SK-N-SH (cell line): ENCODE data around the gene DNAJC16. TPM values are rescaled to one million over a fixed set of nuclear protein-coding genes. Genes with fewer than 3 reads are reported as not detected.

Experiments used
- CTCF ChIA-PET: fragments of 300-600, 350-600 bp; formaldehyde crosslinking; extraction: SDS; loops from one replicate; lab custom pipeline; 2021; lab: Yijun Ruan, JAX
- POLR2A ChIA-PET: fragments of 350-600 bp; sonication (Branson Sonifier 250); formaldehyde crosslinking; extraction: SDS; loops from one replicate; lab custom pipeline; 2020; ENCODE audit warnings: antibody characterized with exemption, inconsistent platforms; lab: Yijun Ruan, JAX
- DNase-seq: peaks from one replicate; pipeline ENCODE4 v3.0.0; 2012
- H2AFZ ChIP-seq: fragments of 200-600 bp; sonication (generic); 2 replicates; pipeline ENCODE4 v1.8.1; 2016; ENCODE audit warnings: antibody characterized with exemption, mild to moderate bottlenecking, low read depth
- H3F3A ChIP-seq: fragments of 200-600 bp; sonication (generic); replicated peaks from 2 replicates; pipeline ENCODE3; 2016; ENCODE audit warnings: antibody characterized with exemption, mild to moderate bottlenecking; ENCODE audit not compliant: insufficient read depth
- H3K27ac ChIP-seq, 2 experiments: fragments of 200-500 bp in 1 of 2; fragments of 200-600 bp in 1 of 2; sonication (Bioruptor generic) in 1 of 2; sonication (generic), shearing (Covaris generic) in 1 of 2; 2 replicates each; pipeline versions ENCODE4 v1.5.1 to v1.6.1; 2014 to 2016; ENCODE audit warnings: low read depth in 2 of 2, inconsistent platforms in 1 of 2, low read length in 1 of 2, mild to moderate bottlenecking in 1 of 2, mixed read lengths in 1 of 2
- H3K27me3 ChIP-seq: fragments of 200-600 bp; sonication (generic), shearing (Covaris generic); 2 replicates; pipeline ENCODE4 v1.6.1; 2016; ENCODE audit warnings: mixed run types; ENCODE audit not compliant: insufficient read depth
- H3K36me3 ChIP-seq, 2 experiments: fragments of 200-500 bp in 1 of 2; fragments of 200-600 bp in 1 of 2; sonication (Bioruptor generic) in 1 of 2; sonication (generic) in 1 of 2; replicated peaks in 1 of 2; 2 replicates each; pipeline versions ENCODE3 to v1.5.1; 2014 to 2016; ENCODE audit warnings: low read length in 1 of 2, mild to moderate bottlenecking in 1 of 2; ENCODE audit not compliant: insufficient read depth in 2 of 2, control insufficient read depth in 1 of 2
- H3K4me1 ChIP-seq, 2 experiments: fragments of 200-500 bp in 1 of 2; fragments of 200-600 bp in 1 of 2; sonication (Bioruptor generic) in 1 of 2; sonication (generic), shearing (Covaris generic) in 1 of 2; 2 replicates each; pipeline versions ENCODE4 v1.5.1 to v1.6.1; 2014 to 2016; ENCODE audit warnings: low read depth in 1 of 2, low read length in 1 of 2, mixed run types in 1 of 2; ENCODE audit not compliant: insufficient read depth in 2 of 2, control insufficient read depth in 1 of 2
- H3K4me2 ChIP-seq: fragments of 200-600 bp; sonication (generic), shearing (Covaris generic); 2 replicates; pipeline ENCODE4 v1.6.1; 2017; ENCODE audit warnings: mixed run types
- H3K4me3 ChIP-seq, 2 experiments: fragments of 200-500 bp in 1 of 2; fragments of 200-600 bp in 1 of 2; sonication (Bioruptor generic) in 1 of 2; sonication (generic), shearing (Covaris generic) in 1 of 2; 2 replicates each; pipeline versions ENCODE4 v1.5.1 to v1.8.1; 2014 to 2016; ENCODE audit warnings: low read depth in 2 of 2, inconsistent platforms in 1 of 2, low read length in 1 of 2, mild to moderate bottlenecking in 1 of 2, mixed read lengths in 1 of 2, moderate library complexity in 1 of 2
- H3K79me2 ChIP-seq: fragments of 200-600 bp; sonication (generic); 2 replicates; pipeline ENCODE4 v1.8.1; 2017; ENCODE audit warnings: mild to moderate bottlenecking; ENCODE audit not compliant: insufficient read depth
- H3K9ac ChIP-seq: fragments of 200-600 bp; sonication (generic); 2 replicates; pipeline ENCODE4 v1.6.1; 2017; ENCODE audit warnings: mixed run types
- H3K9me2 ChIP-seq: fragments of 200-600 bp; sonication (generic); 2 replicates; pipeline ENCODE4 v1.6.1; 2017; ENCODE audit warnings: mixed run types
- H3K9me3 ChIP-seq: fragments of 200-600 bp; sonication (generic); 2 replicates; pipeline ENCODE4 v1.6.1; 2017; ENCODE audit warnings: mixed run types, mild to moderate bottlenecking, moderate library complexity
- H4K20me1 ChIP-seq: fragments of 200-600 bp; sonication (generic); 2 replicates; pipeline ENCODE4 v1.6.1; 2017; ENCODE audit warnings: mild to moderate bottlenecking, mixed run types; ENCODE audit not compliant: insufficient read depth
- ELF1 ChIP-seq: IDR thresholded peaks from 2 replicates; pipeline ENCODE4 v1.4.0; 2012
- EP300 ChIP-seq, 2 experiments: IDR thresholded peaks; 2 replicates each; pipeline versions ENCODE4 v1.4.0 to v1.6.1; 2012; ENCODE audit warnings: borderline replicate concordance in 1 of 2, low read depth in 1 of 2, low read length in 1 of 2
- FOXJ3 ChIP-seq: sonication (generic); formaldehyde crosslinking; IDR thresholded peaks from 2 replicates; pipeline ENCODE4 v1.5.1; 2020; ENCODE audit warnings: mild to moderate bottlenecking, missing genetic modification reagents
- FOXM1 ChIP-seq: IDR thresholded peaks from 2 replicates; pipeline ENCODE4 v1.4.0; 2012; ENCODE audit warnings: low read depth, mild to moderate bottlenecking
- GABPA ChIP-seq: IDR thresholded peaks from 2 replicates; pipeline ENCODE4 v1.4.0; 2012; ENCODE audit warnings: low read depth, mild to moderate bottlenecking
- GATA2 ChIP-seq: sonication (generic); formaldehyde crosslinking; IDR thresholded peaks from 2 replicates; pipeline ENCODE4 v1.5.0; 2020; ENCODE audit warnings: mild to moderate bottlenecking, missing genetic modification reagents
- MEF2A ChIP-seq: IDR thresholded peaks from 2 replicates; pipeline ENCODE4 v1.4.0; 2012; ENCODE audit warnings: low read depth, borderline replicate concordance
- NFIC ChIP-seq: IDR thresholded peaks from 2 replicates; pipeline ENCODE4 v1.4.0; 2012; ENCODE audit warnings: borderline replicate concordance
- RAD21 ChIP-seq: IDR thresholded peaks from 2 replicates; pipeline ENCODE4 v1.6.1; 2012; ENCODE audit warnings: mild to moderate bottlenecking, low read length
- RCOR1 ChIP-seq: fragments of 150-350 bp; IDR thresholded peaks from 2 replicates; pipeline ENCODE4 v1.6.1; 2017; ENCODE audit warnings: antibody characterized with exemption, low read length
- WGBS: methylation state at CpG from one replicate; pipeline ENCODE4 v1.1.6; 2017; ENCODE audit warnings: low lambda C conversion rate; 5-methylcytosine and 5-hydroxymethylcytosine counted together
- polyA plus RNA-seq, 3 experiments: library from polyadenylated mRNA; depleted of rRNA; stranded (reverse); fragments of >200 nt; gene quantifications; 2 replicates each; pipeline ENCODE4 v1.2.3, GENCODE V29; 2012
- TF ChIP-seq, protein P1 (sequence below): fragments of 150-350 bp; IDR thresholded peaks from 2 replicates; pipeline ENCODE4 v1.6.1; 2017; ENCODE audit warnings: antibody characterized with exemption, low read length, low read depth, borderline replicate concordance

DNAJC16 gene
- polyA plus RNA-seq, 1 of the 3 experiments (the other 2 are of a cell fraction), result 8.4 TPM

DNA sequence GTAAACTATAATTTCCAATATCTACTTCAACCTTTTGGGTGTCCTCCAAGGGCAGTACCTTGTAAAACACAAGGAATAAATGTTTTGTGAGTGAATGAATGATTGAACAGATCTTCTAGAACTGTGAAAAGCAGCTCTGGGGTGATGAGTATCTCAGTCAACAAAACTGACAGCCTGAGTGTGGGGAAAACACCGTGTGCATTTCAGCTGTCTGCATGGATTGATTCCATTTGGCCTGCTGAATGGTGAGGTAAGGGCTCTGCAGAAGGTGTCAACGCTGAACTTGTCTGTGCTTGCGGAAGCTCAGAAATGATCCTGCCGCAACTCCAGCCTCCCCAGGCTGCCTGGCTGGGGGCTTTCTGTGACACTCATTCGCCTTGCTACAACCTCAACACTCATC is 65.6 kb downstream of the DNAJC16 start:
- no peak overlapping the region for H3K27ac ChIP-seq
- H3K9me3 ChIP-seq, result no peaks in the 10 kb centered on the region
- H3K4me3 ChIP-seq, result no peak overlapping the region
- H3K79me2 ChIP-seq, result no peaks in the 10 kb centered on the region
- H3K4me1 ChIP-seq, result no peaks in the 10 kb centered on the region
- no peaks in the 10 kb centered on the region for H3K36me3 ChIP-seq
- no peaks in the 10 kb centered on the region for H4K20me1 ChIP-seq
- no peaks in the 10 kb centered on the region for H3K9me2 ChIP-seq
- WGBS, result 83% methylated on average over 5 of the region's 5 CpGs
- no peaks in the 10 kb centered on the region for H3K27me3 ChIP-seq
- H3F3A ChIP-seq, result peaks cover 3% of the 10 kb centered on the region
- no peak for TF ChIP-seq GABPA
- no peak for TF ChIP-seq FOXJ3 (CRISPR knock-in tag)
- TF ChIP-seq EP300 (IDR thresholded peaks at IDR 0.05; ENCODE audit: borderline replicate concordance in 1 of 2, low read depth in 1 of 2, low read length in 1 of 2), result no peak
- TF ChIP-seq ELF1, result no peak
- no peak for TF ChIP-seq RCOR1
- no peak for TF ChIP-seq RAD21
- TF ChIP-seq, protein P1, sequence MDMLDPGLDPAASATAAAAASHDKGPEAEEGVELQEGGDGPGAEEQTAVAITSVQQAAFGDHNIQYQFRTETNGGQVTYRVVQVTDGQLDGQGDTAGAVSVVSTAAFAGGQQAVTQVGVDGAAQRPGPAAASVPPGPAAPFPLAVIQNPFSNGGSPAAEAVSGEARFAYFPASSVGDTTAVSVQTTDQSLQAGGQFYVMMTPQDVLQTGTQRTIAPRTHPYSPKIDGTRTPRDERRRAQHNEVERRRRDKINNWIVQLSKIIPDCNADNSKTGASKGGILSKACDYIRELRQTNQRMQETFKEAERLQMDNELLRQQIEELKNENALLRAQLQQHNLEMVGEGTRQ, result no peak
- TF ChIP-seq FOXM1, result no peak
- no peak for TF ChIP-seq GATA2 (CRISPR knock-in tag)
- TF ChIP-seq MEF2A, result no peak
- TF ChIP-seq, all 33 proteins: peak for 0
- H3K4me2 ChIP-seq, result no peak overlapping the region
- ChIA-PET POLR2A (no interaction called here), CTCF (interaction anchor here (0.8 to 3.2 kb wide), 2 partner anchors 16 to 149 kb away, joined by 3 to 14 read pairs; no protein-coding TSS in a partner anchor)
- no peak overlapping the region for H3K9ac ChIP-seq
- no peak for DNase-seq
- no peak overlapping the region for H2AFZ ChIP-seq

DNA sequence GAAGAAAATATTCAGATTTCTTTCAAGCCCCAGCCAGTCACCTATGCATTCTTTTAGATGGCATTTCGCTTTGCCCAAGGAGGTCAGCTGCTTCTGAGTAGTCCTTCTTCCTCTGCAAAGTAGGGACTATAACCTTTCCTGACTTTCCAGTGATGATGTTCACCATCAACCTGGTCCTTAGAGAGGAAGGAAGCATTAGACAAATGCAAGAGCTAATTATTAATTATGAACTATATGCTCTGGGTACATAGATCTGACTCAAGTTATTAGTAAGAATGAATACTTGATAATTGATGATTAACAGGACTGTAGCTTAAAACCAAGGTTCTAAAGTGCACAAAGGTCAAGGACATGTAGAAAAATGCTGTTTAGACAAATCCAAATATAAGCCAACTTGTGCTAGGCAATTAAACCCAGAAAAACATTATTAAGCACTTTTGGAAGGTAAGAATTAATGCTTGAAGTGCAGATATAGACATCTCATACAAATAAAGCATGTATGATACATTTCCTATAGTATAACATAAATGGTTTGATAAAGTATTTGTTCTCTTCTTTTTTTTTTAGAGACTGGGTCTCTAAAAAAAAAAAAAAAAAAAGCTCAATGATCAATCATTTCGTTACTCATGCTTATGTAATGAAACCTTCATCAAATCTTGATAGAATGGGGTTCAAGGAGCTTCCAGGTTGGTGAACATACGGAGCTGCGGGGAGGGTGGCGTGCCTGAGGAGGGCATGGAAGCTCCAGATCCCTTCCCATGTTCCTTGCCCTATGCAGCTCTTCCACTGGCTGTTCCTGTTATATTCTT is 69.4 kb downstream of the DNAJC16 start:
- Histone ChIP-seq H3K79me2 (no peaks in the 10 kb centered on the region; the same call in 1 of the 2 replicates), H3F3A (peaks cover 3% of the 10 kb centered on the region), H3K4me3 (no peak overlapping the region), H3K4me1 (no peaks in the 10 kb centered on the region), H3K4me2 (no peak overlapping the region), H4K20me1 (no peaks in the 10 kb centered on the region), H3K36me3 (no peaks in the 10 kb centered on the region), H3K27ac (no peak overlapping the region), H3K27me3 (no peaks in the 10 kb centered on the region), H3K9me2 (no peaks in the 10 kb centered on the region), H2AFZ (no peak overlapping the region), H3K9me3 (no peaks in the 10 kb centered on the region), H3K9ac (no peak overlapping the region)
- ChIA-PET POLR2A (no interaction called here), CTCF (interaction anchor here (0.6 to 2.1 kb wide), 7 partner anchors 8 to 195 kb away, joined by 3 to 10 read pairs (median 3); no protein-coding TSS in a partner anchor)
- 87% methylated on average over 5 of the region's 5 CpGs for WGBS
- TF ChIP-seq, protein P1, result no peak
- TF ChIP-seq ELF1, result no peak
- TF ChIP-seq NFIC, result no peak
- DNase-seq, result no peak
